GM12801 (cell line): Measurements from ENCODE around the gene RGS3.

Experiments
- CTCF ChIP-seq: IDR thresholded peaks from one replicate; pipeline ENCODE4 v1.5.1; 2011; ENCODE audit warnings: control low read depth; ENCODE audit not compliant: insufficient read length; ENCODE audit errors: extremely low read depth

Gene RGS3

GRCh38 chr9:113568081-113568435 lies 104.5 kb downstream of the RGS3 start:
- no peak for TF ChIP-seq CTCF

DNA sequence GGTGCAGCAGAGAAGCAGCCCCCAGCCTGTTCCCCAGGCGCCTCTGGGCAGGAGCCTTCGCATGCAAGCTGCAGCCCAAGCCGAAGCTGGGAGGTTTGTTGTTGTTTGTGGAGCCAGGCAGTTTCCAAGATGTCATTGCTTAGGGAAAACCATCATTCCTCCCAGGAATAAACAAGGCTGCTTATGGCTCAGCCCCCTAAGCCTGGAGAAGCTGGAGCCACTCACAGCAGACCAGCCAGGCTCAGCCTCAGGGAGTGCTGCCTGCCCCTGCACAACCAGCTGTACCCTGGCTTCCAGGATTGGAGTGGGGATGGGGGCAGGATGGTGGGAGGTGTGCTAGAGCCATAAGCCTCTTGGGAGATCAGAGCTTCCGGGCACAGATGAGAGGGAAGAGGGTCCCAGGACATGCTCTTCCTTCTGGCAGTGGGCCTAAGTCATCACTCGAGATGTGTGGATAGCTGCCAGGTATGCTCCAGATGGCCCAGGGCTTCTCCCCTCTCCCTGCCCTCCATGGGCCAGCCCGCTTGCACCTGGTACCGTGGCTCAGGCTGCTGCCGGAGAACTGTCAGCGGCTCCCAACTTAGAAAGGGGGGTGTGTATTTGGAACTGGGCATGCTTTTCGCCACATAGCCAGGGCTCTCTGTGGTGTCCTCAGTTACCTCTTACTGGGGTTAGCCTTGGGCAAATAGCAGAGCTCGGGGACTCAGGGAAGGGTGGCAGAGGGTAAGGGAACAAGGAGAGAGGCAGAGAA lies 105.2 kb downstream of the RGS3 start:
- TF ChIP-seq CTCF, result no peak

GRCh38 chr9:113569472-113570060 lies 106.0 kb downstream of the RGS3 start:
- no peak for TF ChIP-seq CTCF

- no peak for TF ChIP-seq CTCF
Measured at GRCh38 chr9:113570106-113570505, 106.6 kb downstream of the RGS3 start.

DNA sequence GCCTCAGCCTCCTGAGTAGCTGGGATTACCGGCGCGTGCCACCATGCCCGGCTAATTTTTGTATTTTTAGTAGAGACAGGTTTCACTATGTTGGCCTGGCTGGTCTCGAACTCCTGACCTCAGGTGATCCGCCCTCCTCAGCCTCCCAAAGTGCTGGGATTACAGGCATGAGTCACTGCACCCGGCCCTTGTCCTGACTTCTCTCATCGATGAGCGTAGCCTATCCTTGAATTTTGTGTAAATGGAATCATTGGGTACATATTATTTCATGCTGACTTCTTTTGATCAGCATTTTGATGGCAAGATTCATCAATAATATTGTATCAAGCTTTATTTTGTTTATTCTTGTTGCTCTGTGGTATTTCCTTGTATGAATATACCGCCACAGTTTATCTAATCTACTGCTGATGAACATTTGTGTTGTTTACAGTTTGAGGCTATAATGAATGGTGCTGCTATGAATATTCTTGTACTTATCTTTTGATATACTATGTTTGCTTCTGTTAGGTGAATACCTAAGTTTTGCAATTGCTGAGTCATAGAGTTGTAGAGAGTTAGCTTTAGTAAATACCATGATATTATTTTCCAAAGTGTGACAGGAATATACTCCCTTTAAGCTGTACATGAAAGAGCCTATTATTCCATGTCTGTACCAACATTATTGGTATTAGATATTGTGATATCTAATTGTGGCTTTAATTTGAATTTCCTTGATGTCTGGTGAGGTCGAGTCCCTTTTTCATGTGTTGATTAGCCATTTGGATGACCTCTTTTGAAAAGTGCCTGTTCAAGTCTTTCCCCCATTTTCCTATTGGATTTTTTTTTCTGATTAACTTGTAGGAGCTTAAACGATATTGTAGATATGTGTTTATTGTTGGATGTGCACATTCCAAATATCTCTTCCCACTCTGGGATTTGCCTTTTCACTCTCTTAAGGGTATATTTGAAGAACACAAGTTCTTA lies 107.5 kb downstream of the RGS3 start:
- no peak for TF ChIP-seq CTCF

DNA sequence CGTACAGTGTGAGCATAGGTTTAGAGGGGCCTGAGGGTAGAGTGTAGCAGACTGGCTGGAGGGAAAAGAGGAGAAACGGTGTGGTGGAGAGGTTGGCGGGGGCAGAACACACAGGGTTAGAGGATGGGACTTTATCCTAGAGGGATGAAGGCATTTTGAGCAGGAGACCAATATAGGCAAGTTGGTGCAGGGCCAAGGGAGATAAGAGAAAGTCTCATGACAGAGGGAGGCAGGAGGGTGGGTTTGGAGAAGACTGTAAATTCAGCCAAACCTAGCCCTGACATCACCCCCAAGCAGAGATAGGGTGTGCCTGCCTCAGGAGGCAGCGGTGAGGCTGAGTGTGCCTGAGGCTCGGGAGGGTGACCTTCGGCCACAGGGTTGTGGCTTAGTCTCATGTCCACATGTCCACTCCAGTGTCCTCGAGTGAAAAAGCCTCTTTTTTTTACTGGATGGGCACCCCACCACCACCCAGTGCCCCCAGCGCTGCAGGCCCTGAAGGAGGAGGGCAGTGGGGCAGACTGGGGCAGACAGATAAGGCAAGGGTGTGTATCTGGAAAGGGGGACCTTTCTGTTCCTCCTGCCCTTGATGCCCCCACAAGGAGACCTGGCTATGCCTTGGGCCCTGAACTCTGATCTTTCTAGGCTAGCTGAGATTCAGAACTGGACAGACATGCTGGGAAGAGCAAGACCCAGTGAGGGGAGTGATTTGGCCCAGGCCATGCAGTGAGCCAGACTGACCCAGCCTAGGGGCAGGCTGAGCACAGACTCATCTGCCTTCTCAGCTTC lies 108.7 kb downstream of the RGS3 start:
- no peak for TF ChIP-seq CTCF
